Neural progenitor cell (in vitro differentiated cells): Measurements from ENCODE around the gene SMYD3.

ENCODE experiments used
- CTCF ChIP-seq: fragments of 200-600 bp; sonication (generic); IDR thresholded peaks from 2 replicates; pipeline ENCODE4 v1.5.1; 2017; ENCODE audit warnings: antibody characterized with exemption, mild to moderate bottlenecking
- EZH2 ChIP-seq: fragments of 200-600 bp; sonication (generic); IDR thresholded peaks from 2 replicates; pipeline ENCODE4 v1.6.1; 2017; ENCODE audit warnings: antibody characterized with exemption, mild to moderate bottlenecking, moderate library complexity

GRCh38 chr1:246189126-246189525 is 318.0 kb downstream of the SMYD3 start:
- TF ChIP-seq CTCF (no peak), EZH2 (no peak)
